HEK293 (cell line): ENCODE measurements around the gene RGS6.

Source experiments
- CTCF ChIA-PET: fragments of 350-600 bp; formaldehyde crosslinking; extraction: SDS; loops from one replicate; lab custom pipeline; 2021; ENCODE audit warnings: antibody characterized with exemption; lab: Yijun Ruan, JAX
- POLR2A ChIA-PET: fragments of 300-600 bp; formaldehyde crosslinking; extraction: SDS; loops from one replicate; lab custom pipeline; 2020; ENCODE audit warnings: antibody characterized with exemption, inconsistent platforms; lab: Yijun Ruan, JAX
- H3K27ac ChIP-seq: fragments of 200-500 bp; sonication (Bioruptor generic); 2 replicates; pipeline ENCODE4 v1.5.1; 2014; ENCODE audit warnings: low read depth, low read length, control low read depth, inconsistent platforms; ENCODE audit errors: extremely low read depth
- H3K36me3 ChIP-seq, 2 experiments: fragments of 200-500 bp in 1 of 2; sonication (Bioruptor generic) in 1 of 2; 1 replicate in 1 of 2; 2 replicates in 1 of 2; pipeline ENCODE4 v1.5.1; 2014 to 2017; ENCODE audit warnings: inconsistent platforms in 2 of 2, low read length in 2 of 2; ENCODE audit not compliant: control insufficient read depth in 2 of 2, insufficient read depth in 1 of 2
- H3K4me1 ChIP-seq: fragments of 200-500 bp; sonication (Bioruptor generic); 2 replicates; pipeline ENCODE4 v1.5.1; 2014; ENCODE audit warnings: mild to moderate bottlenecking, low read length, inconsistent platforms; ENCODE audit not compliant: control insufficient read depth, insufficient read depth
- H3K4me3 ChIP-seq: 2 replicates; pipeline ENCODE4 v1.5.1; 2011; ENCODE audit warnings: low read depth, mild to moderate bottlenecking, control low read depth, low read length, moderate library complexity
- H3K9me3 ChIP-seq: fragments of 200-500 bp; sonication (Bioruptor generic); 2 replicates; pipeline ENCODE4 v1.5.1; 2014; ENCODE audit warnings: low read depth, low read length, inconsistent platforms; ENCODE audit not compliant: control insufficient read depth, insufficient read depth
- BCL11B ChIP-seq: fragments of 450-650 bp; formaldehyde crosslinking; IDR thresholded peaks from 2 replicates; pipeline ENCODE4 v1.5.1; 2016; ENCODE audit warnings: low read depth, missing biosample characterization, missing genetic modification characterization
- GLI2 ChIP-seq: fragments of 450-650 bp; formaldehyde crosslinking; IDR thresholded peaks from 2 replicates; pipeline ENCODE4; 2017; ENCODE audit warnings: missing biosample characterization, missing genetic modification characterization, low read depth, borderline replicate concordance
- HOXC10 ChIP-seq: sonication (generic); formaldehyde crosslinking; IDR thresholded peaks from 2 replicates; pipeline ENCODE4 v1.8.1; 2023; ENCODE audit warnings: mild to moderate bottlenecking, missing genetic modification reagents
- KLF8 ChIP-seq: fragments of 450-650 bp; formaldehyde crosslinking; IDR thresholded peaks from 2 replicates; pipeline ENCODE4 v1.5.1; 2016; ENCODE audit warnings: missing biosample characterization, missing genetic modification characterization
- ZBTB1 ChIP-seq: fragments of 450-650 bp; formaldehyde crosslinking; IDR thresholded peaks from 2 replicates; pipeline ENCODE4 v1.5.1; 2016; ENCODE audit warnings: missing biosample characterization, missing genetic modification characterization
- ZBTB48 ChIP-seq: fragments of 450-650 bp; formaldehyde crosslinking; IDR thresholded peaks from 2 replicates; pipeline ENCODE4 v1.5.1; 2016; ENCODE audit warnings: missing biosample characterization, missing genetic modification characterization
- ZFP37 ChIP-seq: fragments of 450-650 bp; formaldehyde crosslinking; IDR thresholded peaks from 2 replicates; pipeline ENCODE4 v1.5.1; 2016; ENCODE audit warnings: missing biosample characterization, missing genetic modification characterization
- ZNF148 ChIP-seq: fragments of 450-650 bp; formaldehyde crosslinking; IDR thresholded peaks from 2 replicates; pipeline ENCODE4 v1.5.0; 2017; ENCODE audit warnings: missing biosample characterization, missing genetic modification characterization, borderline replicate concordance
- ZNF157 ChIP-seq: fragments of 450-650 bp; formaldehyde crosslinking; IDR thresholded peaks from 2 replicates; pipeline ENCODE4 v1.5.1; 2016; ENCODE audit warnings: missing biosample characterization, missing genetic modification characterization
- ZNF19 ChIP-seq: fragments of 450-650 bp; formaldehyde crosslinking; IDR thresholded peaks from 2 replicates; pipeline ENCODE4; 2016; ENCODE audit warnings: missing biosample characterization, missing genetic modification characterization, low read depth
- ZNF266 ChIP-seq: fragments of 450-650 bp; formaldehyde crosslinking; IDR thresholded peaks from 2 replicates; pipeline ENCODE4 v1.5.1; 2016; ENCODE audit warnings: missing biosample characterization, missing genetic modification characterization, low read depth
- ZNF426 ChIP-seq: fragments of 450-650 bp; formaldehyde crosslinking; IDR thresholded peaks from 2 replicates; pipeline ENCODE4 v1.5.1; 2017; ENCODE audit warnings: missing biosample characterization, missing genetic modification characterization, mild to moderate bottlenecking, inconsistent platforms, moderate library complexity
- ZNF513 ChIP-seq: fragments of 450-650 bp; IDR thresholded peaks from 2 replicates; pipeline ENCODE4 v1.5.1; 2018; ENCODE audit warnings: missing biosample characterization, missing genetic modification characterization
- ZNF518A ChIP-seq: fragments of 450-650 bp; formaldehyde crosslinking; conservative IDR thresholded peaks from 2 replicates; pipeline ENCODE4 v1.5.1; 2016; ENCODE audit warnings: low read depth, missing biosample characterization, missing genetic modification characterization
- ZNF544 ChIP-seq: fragments of 450-650 bp; formaldehyde crosslinking; IDR thresholded peaks from 2 replicates; pipeline ENCODE4 v1.5.0; 2017; ENCODE audit warnings: missing biosample characterization, missing genetic modification characterization
- ZNF558 ChIP-seq: fragments of 450-650 bp; formaldehyde crosslinking; IDR thresholded peaks from 2 replicates; pipeline ENCODE4 v1.5.1; 2016; ENCODE audit warnings: missing biosample characterization, missing genetic modification characterization
- ZNF561 ChIP-seq: fragments of 450-650 bp; IDR thresholded peaks from 2 replicates; pipeline ENCODE4 v1.5.1; 2018; ENCODE audit warnings: missing biosample characterization, missing genetic modification characterization, borderline replicate concordance
- ZNF639 ChIP-seq: fragments of 450-650 bp; formaldehyde crosslinking; IDR thresholded peaks from 2 replicates; pipeline ENCODE4 v1.5.1; 2016; ENCODE audit warnings: missing biosample characterization, missing genetic modification characterization
- ZNF768 ChIP-seq: fragments of 450-650 bp; formaldehyde crosslinking; IDR thresholded peaks from 2 replicates; pipeline ENCODE4 v1.5.1; 2018; ENCODE audit warnings: missing biosample characterization, mild to moderate bottlenecking, missing genetic modification characterization
- ZNF843 ChIP-seq: fragments of 450-650 bp; formaldehyde crosslinking; IDR thresholded peaks from 2 replicates; pipeline ENCODE4 v1.5.1; 2016; ENCODE audit warnings: missing biosample characterization, missing genetic modification characterization
- ZSCAN5A ChIP-seq: fragments of 450-650 bp; formaldehyde crosslinking; IDR thresholded peaks from 2 replicates; pipeline ENCODE4 v1.5.1; 2016; ENCODE audit warnings: missing biosample characterization, missing genetic modification characterization

RGS6 gene

GRCh38 chr14:72261068-72261467 lies 328.8 kb downstream of the RGS6 start:
- H3K4me3 ChIP-seq: no peak overlapping the region
- no peaks in the 10 kb centered on the region for H3K9me3 ChIP-seq
- ChIA-PET CTCF (no interaction called here), POLR2A (no interaction called here)
- H3K4me1 ChIP-seq: no peaks in the 10 kb centered on the region
- no peak overlapping the region for H3K27ac ChIP-seq
- H3K36me3 ChIP-seq: no peaks in the 10 kb centered on the region
- no peak for TF ChIP-seq ZNF148 (tag by site-specific recombination)
- no peak for TF ChIP-seq ZSCAN5A (tag by site-specific recombination)
- no peak for TF ChIP-seq ZNF518A (tag by site-specific recombination)
- no peak for TF ChIP-seq ZBTB1 (tag by site-specific recombination)
- no peak for TF ChIP-seq ZNF561 (tag by site-specific recombination)
- no peak for TF ChIP-seq ZNF19 (tag by site-specific recombination)
- no peak for TF ChIP-seq ZNF544 (tag by site-specific recombination)
- TF ChIP-seq GLI2 (tag by site-specific recombination): no peak

- Histone ChIP-seq H3K9me3 (no peaks in the 10 kb centered on the region), H3K27ac (no peak overlapping the region), H3K4me1 (no peaks in the 10 kb centered on the region), H3K36me3 (no peaks in the 10 kb centered on the region), H3K4me3 (no peak overlapping the region)
- POLR2A ChIA-PET: no interaction called here
- CTCF ChIA-PET: no interaction called here
- TF ChIP-seq ZNF768 (tag by site-specific recombination) (no peak), ZNF513 (tag by site-specific recombination) (no peak)
Observed at GRCh38 chr14:72262771-72263170, 330.5 kb downstream of the RGS6 start.

- ChIA-PET POLR2A (no interaction called here), CTCF (no interaction called here)
- H3K4me1 ChIP-seq: no peaks in the 10 kb centered on the region
- no peaks in the 10 kb centered on the region for H3K36me3 ChIP-seq
- H3K9me3 ChIP-seq: no peaks in the 10 kb centered on the region
- H3K27ac ChIP-seq: no peak overlapping the region
- no peak overlapping the region for H3K4me3 ChIP-seq
- no peak for TF ChIP-seq HOXC10 (CRISPR knock-in tag)
- TF ChIP-seq ZFP37 (tag by site-specific recombination): no peak
- no peak for TF ChIP-seq ZNF558 (tag by site-specific recombination)
- TF ChIP-seq ZNF639 (tag by site-specific recombination): no peak
- no peak for TF ChIP-seq BCL11B (tag by site-specific recombination)
- TF ChIP-seq ZNF266 (tag by site-specific recombination): no peak
- no peak for TF ChIP-seq ZBTB48
- no peak for TF ChIP-seq ZNF544 (tag by site-specific recombination)
- no peak for TF ChIP-seq ZNF157 (tag by site-specific recombination)
- TF ChIP-seq ZNF426 (tag by site-specific recombination): no peak
- no peak for TF ChIP-seq ZNF843 (tag by site-specific recombination)
- TF ChIP-seq KLF8 (tag by site-specific recombination): no peak
- TF ChIP-seq, all 188 proteins: peak for 0
Observed at GRCh38 chr14:72264716-72265115, 332.5 kb downstream of the RGS6 start.
